ENCODE data around the gene CCDC71.

CCDC71 gene

DNA sequence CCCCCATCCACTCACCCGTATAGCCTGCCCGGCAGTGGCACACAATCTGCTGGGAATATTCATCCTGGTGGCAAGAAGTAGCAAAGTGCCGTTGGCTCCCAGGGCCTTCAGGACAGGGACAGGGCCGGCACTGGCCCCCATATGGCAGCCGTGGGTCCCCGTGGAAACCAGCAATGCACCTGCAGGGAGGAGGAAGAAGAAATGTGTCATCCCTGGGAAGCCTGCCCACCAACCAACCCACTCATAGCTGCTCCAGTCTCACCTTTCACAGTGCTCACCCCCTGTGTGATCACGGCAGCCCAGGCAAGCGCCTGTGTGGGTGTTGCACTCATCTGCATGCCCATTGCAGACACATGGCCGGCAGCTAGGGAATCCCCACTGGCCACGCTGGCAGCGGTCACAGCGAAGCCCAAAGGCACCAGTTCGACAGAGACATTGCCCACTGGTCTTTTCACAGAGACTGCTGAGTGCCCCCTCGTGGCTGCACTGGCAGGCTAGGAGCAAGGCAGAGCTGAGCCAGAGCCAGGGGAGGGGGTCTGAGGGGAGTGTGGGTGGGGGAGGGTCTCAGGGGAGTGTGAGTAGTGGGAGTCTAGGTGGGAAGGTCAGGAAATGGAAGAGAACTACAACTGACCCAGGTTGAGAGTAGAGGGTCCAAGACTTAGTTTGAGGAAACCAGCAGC lies 41.0 kb downstream of the CCDC71 start:
- DNase-seq: no peak

GRCh38 chr3:49124203-49124602 lies 41.9 kb downstream of the CCDC71 start:
- DNase-seq: no peak

DNA sequence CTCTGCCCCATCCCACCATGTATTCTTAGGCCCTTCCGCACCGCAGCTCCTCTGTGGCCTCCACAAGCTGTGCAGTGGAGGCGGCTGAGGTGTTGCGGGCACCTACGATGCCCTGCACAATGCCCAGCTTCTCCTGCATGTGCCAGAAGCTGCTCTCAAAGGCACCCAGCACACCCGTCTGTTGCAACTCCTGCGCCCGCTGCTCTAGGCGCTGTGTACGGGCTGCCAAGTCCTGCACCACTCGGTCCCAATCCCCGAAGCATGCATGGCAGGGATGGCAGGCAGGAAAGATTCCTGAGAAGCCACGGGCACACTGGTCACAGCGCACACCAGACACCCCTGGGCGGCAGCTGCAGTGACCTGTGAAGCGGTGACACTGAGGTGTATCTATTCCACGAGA lies 42.4 kb downstream of the CCDC71 start:
- DNase-seq: no peak

- no peak for DNase-seq
Observed at GRCh38 chr3:49122886-49123545, 43.1 kb downstream of the CCDC71 start.

GRCh38 chr3:49122451-49122850 lies 43.7 kb downstream of the CCDC71 start:
- no peak for DNase-seq

DNA sequence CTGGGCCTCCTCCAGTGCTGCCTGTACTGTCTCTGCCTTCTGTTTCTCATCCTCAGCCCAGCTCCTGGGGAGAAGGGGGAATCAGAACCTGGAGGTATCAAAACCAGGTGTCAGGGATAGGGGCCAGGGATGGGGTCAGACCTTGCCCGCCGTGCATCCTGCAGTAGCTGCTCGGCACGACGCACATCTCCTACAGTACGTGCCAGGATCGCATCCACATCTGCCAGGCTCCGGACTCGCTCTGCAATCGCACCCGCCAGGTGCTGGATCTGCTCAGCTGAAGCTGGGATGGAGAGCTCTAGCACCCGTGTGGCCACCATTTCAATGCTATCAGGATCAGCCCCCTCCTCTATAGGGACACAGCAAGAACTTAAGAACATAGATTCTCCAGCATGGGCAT lies 44.1 kb downstream of the CCDC71 start:
- DNase-seq: no peak

DNA sequence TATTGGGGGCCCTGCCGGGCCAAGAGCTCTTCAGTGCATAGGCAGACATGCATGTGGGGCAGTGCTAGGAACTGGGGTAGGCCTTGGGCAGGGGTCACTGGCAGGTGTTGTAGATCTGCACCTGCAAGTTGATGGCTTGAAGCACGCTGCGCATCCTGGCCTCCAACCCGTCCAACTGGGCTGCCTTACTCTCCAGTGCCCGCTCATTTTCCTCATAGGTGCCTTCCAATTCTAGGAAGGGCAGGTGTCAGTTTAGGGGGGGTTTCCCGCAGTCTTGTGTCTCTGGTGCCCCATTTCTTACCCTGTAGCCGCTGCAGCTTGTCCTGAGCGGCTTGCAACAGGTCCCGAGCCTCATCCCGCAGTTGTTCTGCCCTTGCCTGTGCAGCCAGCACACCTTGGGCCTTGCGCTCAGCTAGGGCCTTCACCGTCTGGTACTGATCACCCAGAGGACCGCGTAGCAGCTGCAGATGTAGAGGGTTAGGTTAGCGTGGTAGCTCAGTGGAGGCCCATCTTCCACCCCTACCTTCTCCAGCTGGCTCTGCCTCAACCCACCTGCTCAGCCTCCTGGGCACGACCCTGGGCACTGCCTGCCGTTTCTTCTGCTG lies 44.9 kb downstream of the CCDC71 start:
- no peak for DNase-seq

GRCh38 chr3:49120438-49121131 lies 45.5 kb downstream of the CCDC71 start, which contains the start of gene USP19:
TSS of gene USP19 (minus strand) at chr3:49120823. CDS start at chr3:49119145, 1,678 bp downstream.
- peak; percentile 92 for DNase-seq

DNA sequence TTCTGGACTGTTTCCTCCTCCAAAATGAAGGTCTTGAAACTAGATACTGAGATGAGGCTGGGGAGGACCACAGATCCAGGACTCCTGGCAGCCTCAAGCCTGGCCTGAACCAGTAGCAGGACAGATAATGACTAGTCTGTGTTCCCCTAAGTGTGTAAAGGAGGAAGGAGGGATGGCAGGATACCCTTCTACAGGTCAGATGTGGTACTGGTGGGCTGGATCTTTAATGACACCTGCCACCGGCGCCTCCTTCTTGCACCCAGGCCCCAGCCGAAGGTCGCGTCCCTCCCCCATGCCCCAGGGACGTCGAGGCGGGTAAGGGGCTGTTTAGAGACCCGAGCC lies 46.1 kb downstream of the CCDC71 start:
- no peak for DNase-seq

DNA sequence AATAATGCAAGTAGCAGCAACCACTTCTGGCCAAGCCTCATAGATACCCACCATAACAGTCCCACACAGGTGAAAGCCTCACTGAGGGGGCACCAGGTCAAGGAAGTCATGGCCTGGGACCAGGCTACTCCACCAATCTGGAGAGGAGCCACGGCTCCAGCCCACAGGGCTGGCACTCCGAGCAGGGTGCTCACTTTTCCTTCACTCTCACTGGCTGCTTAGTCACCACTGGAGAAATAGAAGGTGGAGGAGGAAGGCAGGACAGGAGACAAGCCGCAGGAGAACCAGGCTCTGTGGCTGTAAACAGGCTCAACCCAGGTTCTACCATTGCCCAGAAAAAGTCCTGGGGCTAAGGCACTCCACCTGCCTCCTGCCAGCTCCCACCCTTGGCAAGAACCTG lies 46.7 kb downstream of the CCDC71 start:
- DNase-seq: no peak

- DNase-seq: no peak
Observed at GRCh38 chr3:49119036-49119435, 47.1 kb downstream of the CCDC71 start.
